Bronchial epithelial cell (primary cell): ENCODE results near the gene KCTD15. TPM values are rescaled to one million over a fixed set of nuclear protein-coding genes. Genes with fewer than 3 reads are reported as not detected.
A peak's percentile ranks its signal among the peaks of the same experiment; 100 is the strongest.

ENCODE experiments used
- DNase-seq: peaks from one replicate; pipeline ENCODE4 v3.0.0-alpha.2; 2010; ENCODE audit warnings: low read depth
- FAIRE-seq: peaks from 2 replicates; lab custom pipeline; 2011; peaks lifted over from hg19 to GRCh38; lab: Jason Lieb, UNC
- H3K27me3 ChIP-seq: 2 replicates; pipeline ENCODE4 v1.5.1; 2011; ENCODE audit warnings: low read length; ENCODE audit not compliant: control insufficient read depth, insufficient read depth
- H3K36me3 ChIP-seq: 2 replicates; pipeline ENCODE4 v1.5.1; 2011; ENCODE audit warnings: low read length; ENCODE audit not compliant: control insufficient read depth, insufficient read depth
- H3K4me3 ChIP-seq: 2 replicates; pipeline ENCODE4 v1.5.1; 2011; ENCODE audit warnings: mild to moderate bottlenecking, low read depth, low read length, control low read depth
- CTCF ChIP-seq: IDR thresholded peaks from 2 replicates; pipeline ENCODE4 v1.5.1; 2011; ENCODE audit warnings: mild to moderate bottlenecking, moderate library complexity, low read length, control low read depth, inconsistent platforms; ENCODE audit not compliant: insufficient read depth, severe bottlenecking
- total RNA-seq: library from RNA; depleted of rRNA; stranded (reverse); fragments of >200 nt; gene quantifications from 2 replicates; pipeline ENCODE4 v1.2.1, GENCODE V29; 2014

KCTD15 gene
- total RNA-seq, 1 donor from 2014 or later, result 79.5 TPM

GRCh38 chr19:33804021-33804799 lies 7.5 kb downstream of the KCTD15 start:
- H3K36me3 ChIP-seq, result peaks cover 32% of the 10 kb centered on the region
- H3K4me3 ChIP-seq, result no peak overlapping the region
- DNase-seq (peak; percentile 86), FAIRE-seq (no peak)
- H3K27me3 ChIP-seq, result no peaks in the 10 kb centered on the region
- TF ChIP-seq CTCF, result no peak

- no peak for TF ChIP-seq CTCF
- Histone ChIP-seq H3K4me3 (no peak overlapping the region), H3K36me3 (peaks cover 29% of the 10 kb centered on the region), H3K27me3 (no peaks in the 10 kb centered on the region)
- FAIRE-seq, result no peak
- DNase-seq, result no peak
These were observed 8.6 kb downstream of the KCTD15 start for GRCh38 chr19:33805313-33805712.

GRCh38 chr19:33805840-33806433 lies 9.3 kb downstream of the KCTD15 start:
- no peak overlapping the region for H3K4me3 ChIP-seq
- no peak for DNase-seq
- peak; percentile 60 for FAIRE-seq
- no peaks in the 10 kb centered on the region for H3K27me3 ChIP-seq
- TF ChIP-seq CTCF, result peak; percentile 3
- H3K36me3 ChIP-seq, result peaks cover 30% of the 10 kb centered on the region

GRCh38 chr19:33806434-33806881 lies 9.8 kb downstream of the KCTD15 start:
- FAIRE-seq (peak; percentile 66), DNase-seq (peak; percentile 52)
- H3K4me3 ChIP-seq, result no peak overlapping the region
- no peaks in the 10 kb centered on the region for H3K27me3 ChIP-seq
- peaks cover 28% of the 10 kb centered on the region for H3K36me3 ChIP-seq
- no peak for TF ChIP-seq CTCF

- DNase-seq, result no peak
- Histone ChIP-seq H3K27me3 (no peaks in the 10 kb centered on the region), H3K4me3 (no peak overlapping the region), H3K36me3 (peaks cover 36% of the 10 kb centered on the region)
- no peak for FAIRE-seq
- no peak for TF ChIP-seq CTCF
These were observed 11.7 kb downstream of the KCTD15 start for GRCh38 chr19:33808399-33808798.

- no peak overlapping the region for H3K4me3 ChIP-seq
- no peak for TF ChIP-seq CTCF
- no peak for FAIRE-seq
These were observed 13.3 kb downstream of the KCTD15 start for GRCh38 chr19:33809960-33810359.

More at GRCh38 chr19:33809960-33810359, 13.3 kb downstream of the KCTD15 start:
- Histone ChIP-seq H3K36me3 (peaks cover 36% of the 10 kb centered on the region), H3K27me3 (no peaks in the 10 kb centered on the region)
- DNase-seq, result no peak
